ENCODE data around the gene POPDC3. TPM values are rescaled to one million over a fixed set of nuclear protein-coding genes. Genes with fewer than 3 reads are reported as not detected.
"Not testable (repeated sequence)": the region's sequence is repeated elsewhere in the genome, so short reads cannot be mapped to it uniquely, and the experiment has no call there.

POPDC3 gene
- total RNA-seq, 4 donors from 2014 or later: 0.79 to 1.8 TPM; not detected in 2

DNA sequence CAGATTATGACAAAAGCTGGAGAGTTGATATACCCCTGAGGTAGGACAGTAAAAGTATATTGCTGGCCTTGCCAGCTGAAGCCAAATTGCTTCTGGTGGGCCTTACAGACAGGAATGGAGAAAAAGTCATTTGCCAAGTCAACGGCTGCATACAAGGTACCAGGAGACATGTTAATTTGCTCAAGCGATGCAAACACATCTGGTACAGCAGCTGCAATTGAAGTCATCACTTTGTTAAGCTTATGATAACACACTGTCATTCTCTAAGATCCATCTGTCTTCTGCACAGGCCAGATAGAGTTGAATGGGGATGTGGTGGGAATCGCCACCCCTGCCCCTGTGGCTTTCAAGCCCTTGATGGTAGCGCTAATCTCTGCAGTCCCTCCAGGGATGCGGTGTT is 40.4 kb upstream of the POPDC3 start:
- TF ChIP-seq, protein P1, sequence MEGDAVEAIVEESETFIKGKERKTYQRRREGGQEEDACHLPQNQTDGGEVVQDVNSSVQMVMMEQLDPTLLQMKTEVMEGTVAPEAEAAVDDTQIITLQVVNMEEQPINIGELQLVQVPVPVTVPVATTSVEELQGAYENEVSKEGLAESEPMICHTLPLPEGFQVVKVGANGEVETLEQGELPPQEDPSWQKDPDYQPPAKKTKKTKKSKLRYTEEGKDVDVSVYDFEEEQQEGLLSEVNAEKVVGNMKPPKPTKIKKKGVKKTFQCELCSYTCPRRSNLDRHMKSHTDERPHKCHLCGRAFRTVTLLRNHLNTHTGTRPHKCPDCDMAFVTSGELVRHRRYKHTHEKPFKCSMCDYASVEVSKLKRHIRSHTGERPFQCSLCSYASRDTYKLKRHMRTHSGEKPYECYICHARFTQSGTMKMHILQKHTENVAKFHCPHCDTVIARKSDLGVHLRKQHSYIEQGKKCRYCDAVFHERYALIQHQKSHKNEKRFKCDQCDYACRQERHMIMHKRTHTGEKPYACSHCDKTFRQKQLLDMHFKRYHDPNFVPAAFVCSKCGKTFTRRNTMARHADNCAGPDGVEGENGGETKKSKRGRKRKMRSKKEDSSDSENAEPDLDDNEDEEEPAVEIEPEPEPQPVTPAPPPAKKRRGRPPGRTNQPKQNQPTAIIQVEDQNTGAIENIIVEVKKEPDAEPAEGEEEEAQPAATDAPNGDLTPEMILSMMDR (IDR thresholded peaks at IDR 0.05): no peak
- intact Hi-C loops (cut with DNase I; ENCODE audit: low total_unique reads) (no loop called here), in situ Hi-C loops (cut with MboI; ENCODE audit: low pct_ligation_motif_present in 1 of 4, low pct_unique_long_range_greater_than_20kb in 1 of 4, low sequenced_read_pairs in 3 of 4) (no loop called here)
- Histone ChIP-seq H3K27ac (no peak overlapping the region), H3K9me3 (no peaks in the 10 kb centered on the region), H3K36me3 (no peaks in the 10 kb centered on the region), H3K4me1 (no peaks in the 10 kb centered on the region), H3K27me3 (no peaks in the 10 kb centered on the region), H3K4me3 (no peak overlapping the region)
- WGBS, 2 donors (ENCODE audit: low coverage in 1 of 2): 92% methylated on average over 5 of the region's 5 CpGs; no CpG with 5 or more reads in 1 of the 2 donors
- DNase-seq: no peak

DNA sequence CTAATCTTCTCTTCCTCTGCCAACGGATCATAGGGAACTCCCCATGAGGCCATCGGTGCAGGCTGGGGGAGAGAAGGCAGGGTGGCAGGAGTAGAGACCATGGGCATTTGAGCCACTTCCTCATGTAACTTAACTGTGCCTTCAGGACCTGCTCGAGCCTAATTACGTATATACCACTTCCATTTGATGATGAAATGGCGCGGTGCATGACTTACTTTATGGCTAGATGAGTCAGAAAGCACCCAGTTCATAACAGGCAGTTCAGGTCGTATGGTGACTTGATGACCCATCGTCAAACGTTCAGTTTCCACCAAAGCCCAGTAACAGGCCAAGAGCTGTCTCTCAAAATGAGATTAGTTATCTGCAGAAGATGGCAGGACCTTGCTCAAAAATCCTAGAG is 39.4 kb upstream of the POPDC3 start:
- H3K4me1 ChIP-seq; H3K36me3 ChIP-seq; H3K27me3 ChIP-seq; H3K9me3 ChIP-seq; DNase-seq; H3K4me3 ChIP-seq; in situ Hi-C loops (cut with MboI; ENCODE audit: low pct_ligation_motif_present in 1 of 4, low pct_unique_long_range_greater_than_20kb in 1 of 4, low sequenced_read_pairs in 3 of 4); intact Hi-C loops (cut with DNase I; ENCODE audit: low total_unique reads); H3K27ac ChIP-seq: not testable (repeated sequence)
- 77% methylated on average over 9 of the region's 9 CpGs; no CpG with 5 or more reads in 1 of the 2 donors for WGBS, 2 donors (ENCODE audit: low coverage in 1 of 2)

DNA sequence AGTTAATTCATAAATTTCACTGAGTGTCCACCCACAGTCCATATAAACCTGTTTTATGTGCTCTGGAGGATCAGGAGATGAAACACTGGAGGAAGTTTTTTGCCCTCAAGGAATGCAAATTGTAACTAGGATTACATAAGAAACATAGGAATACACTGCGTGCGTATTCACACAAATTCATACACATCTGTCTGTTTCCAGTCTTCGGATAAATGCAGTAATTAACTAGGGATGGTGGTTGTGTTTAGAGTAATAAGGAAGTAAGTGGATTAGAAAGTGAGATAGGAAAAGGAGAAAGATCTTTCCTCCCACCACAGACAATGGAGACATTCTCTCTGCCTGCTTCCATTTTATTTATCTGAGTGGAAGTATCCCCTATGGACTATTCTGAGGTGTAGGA is 35.7 kb upstream of the POPDC3 start:
- Histone ChIP-seq H3K27me3 (no peaks in the 10 kb centered on the region), H3K27ac (no peak overlapping the region), H3K4me3 (no peak overlapping the region), H3K36me3 (no peaks in the 10 kb centered on the region), H3K9me3 (no peaks in the 10 kb centered on the region), H3K4me1 (no peaks in the 10 kb centered on the region)
- in situ Hi-C loops (cut with MboI; ENCODE audit: low pct_ligation_motif_present in 1 of 4, low pct_unique_long_range_greater_than_20kb in 1 of 4, low sequenced_read_pairs in 3 of 4): no loop called here
- WGBS, 2 donors (ENCODE audit: low coverage in 1 of 2): 50 to 57% methylated on average over 3 of the region's 3 CpGs
- intact Hi-C loops (cut with DNase I; ENCODE audit: low total_unique reads): no loop called here
- no peak for DNase-seq
- TF ChIP-seq EP300 (IDR thresholded peaks at IDR 0.05; ENCODE audit: low read depth) (no peak), POLR2A (IDR thresholded peaks at IDR 0.05) (no peak), POLR2AphosphoS5 (IDR thresholded peaks at IDR 0.05) (no peak)
- TF ChIP-seq, protein P1 (IDR thresholded peaks at IDR 0.05): no peak

DNA sequence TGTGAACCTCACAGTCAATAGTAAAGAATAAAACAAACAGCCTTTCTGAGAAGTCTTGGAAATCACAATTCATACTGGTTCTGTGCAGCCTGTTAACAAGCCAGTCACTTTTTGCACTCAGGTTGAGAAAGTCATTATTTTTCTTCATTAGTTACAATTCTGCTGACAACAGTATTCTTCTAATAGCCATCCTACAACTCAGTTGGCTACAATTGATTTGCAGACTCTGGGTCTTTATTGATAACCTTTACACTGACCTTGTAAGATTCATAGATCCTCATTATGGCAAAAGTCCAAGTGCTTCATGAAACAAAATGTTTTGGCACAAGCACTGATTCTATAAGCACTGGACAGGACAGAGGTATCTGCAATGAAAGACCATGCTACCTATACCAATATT is 34.9 kb upstream of the POPDC3 start:
- H3K27ac ChIP-seq: no peak overlapping the region
- no peaks in the 10 kb centered on the region for H3K36me3 ChIP-seq
- H3K27me3 ChIP-seq: no peaks in the 10 kb centered on the region
- in situ Hi-C loops (cut with MboI; ENCODE audit: low pct_ligation_motif_present in 1 of 4, low pct_unique_long_range_greater_than_20kb in 1 of 4, low sequenced_read_pairs in 3 of 4): no loop called here
- H3K9me3 ChIP-seq: no peaks in the 10 kb centered on the region
- H3K4me3 ChIP-seq: no peak overlapping the region
- TF ChIP-seq EP300 (IDR thresholded peaks at IDR 0.05; ENCODE audit: low read depth) (no peak), POLR2A (IDR thresholded peaks at IDR 0.05) (no peak), POLR2AphosphoS5 (IDR thresholded peaks at IDR 0.05) (no peak)
- TF ChIP-seq, protein P1 (IDR thresholded peaks at IDR 0.05): no peak
- intact Hi-C loops (cut with DNase I; ENCODE audit: low total_unique reads): no loop called here
- H3K4me1 ChIP-seq: no peaks in the 10 kb centered on the region
- DNase-seq: no peak

DNA sequence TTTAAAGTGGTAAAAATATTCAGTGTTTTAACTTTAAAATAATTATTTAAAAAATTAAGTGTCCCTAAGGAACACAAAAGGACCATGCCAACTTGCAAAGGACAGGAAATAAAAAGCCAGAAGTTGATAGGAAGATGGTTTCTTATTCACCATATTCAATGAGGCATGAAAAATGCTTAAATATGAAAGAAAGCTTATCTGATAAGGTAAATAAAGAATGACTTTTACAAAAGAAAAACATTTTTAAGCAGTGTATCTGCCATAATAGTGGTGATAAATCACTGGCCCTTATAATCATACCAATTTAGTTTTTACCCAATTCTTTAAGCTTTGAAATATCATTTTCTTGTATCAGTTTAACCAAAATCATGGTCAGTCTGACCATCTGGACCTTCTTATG is 33.5 kb upstream of the POPDC3 start:
- Histone ChIP-seq H3K9me3 (no peaks in the 10 kb centered on the region), H3K36me3 (no peaks in the 10 kb centered on the region), H3K4me3 (no peak overlapping the region), H3K4me1 (no peaks in the 10 kb centered on the region), H3K27ac (no peak overlapping the region), H3K27me3 (no peaks in the 10 kb centered on the region)
- no peak for DNase-seq
- intact Hi-C loops (cut with DNase I; ENCODE audit: low total_unique reads): no loop called here
- TF ChIP-seq POLR2AphosphoS5 (IDR thresholded peaks at IDR 0.05) (no peak), POLR2A (IDR thresholded peaks at IDR 0.05) (no peak), EP300 (IDR thresholded peaks at IDR 0.05; ENCODE audit: low read depth) (no peak)
- TF ChIP-seq, protein P1 (IDR thresholded peaks at IDR 0.05): no peak
- in situ Hi-C loops (cut with MboI; ENCODE audit: low pct_ligation_motif_present in 1 of 4, low pct_unique_long_range_greater_than_20kb in 1 of 4, low sequenced_read_pairs in 3 of 4): no loop called here

Data from transverse colon (tissue), 4 donors.